GM12878 (cell line): ENCODE data around the gene TRPV3. TPM values are rescaled to one million over a fixed set of nuclear protein-coding genes. Genes with fewer than 3 reads are reported as not detected.

Experiments used
- ATAC-seq: fragments of 200-7000 bp; cut with Tn5 transposase; 3 replicates; pipeline ENCODE4 v1.9.1; 2020; ENCODE audit warnings: mild to moderate bottlenecking, moderate library complexity
- BruUV-seq: library from RNA; stranded (reverse); fragments of 400-500 nt; replicated peaks from 2 replicates; lab custom pipeline; 2021; lab: Mats Ljungman, UMichigan
- CTCF ChIA-PET: fragments of 300-600 bp; sonication (Branson Sonifier 250); formaldehyde crosslinking; extraction: SDS; loops from one replicate; lab custom pipeline; 2021; ENCODE audit warnings: inconsistent platforms; lab: Yijun Ruan, JAX
- POLR2A ChIA-PET: fragments of 350-600 bp; formaldehyde crosslinking; extraction: SDS; loops from one replicate; lab custom pipeline; 2021; ENCODE audit warnings: inconsistent platforms; lab: Charles Lee
- RAD21 ChIA-PET: fragments of 300-600 bp; sonication (Branson Sonifier 250); formaldehyde crosslinking; loops from one replicate; lab custom pipeline; 2023; ENCODE audit warnings: antibody characterized with exemption; ENCODE audit not compliant: unreplicated experiment; lab: Charles Lee
- SMC1A ChIA-PET: fragments of 300-600 bp; sonication (Branson Sonifier 250); formaldehyde crosslinking; loops from one replicate; lab custom pipeline; 2023; ENCODE audit not compliant: unreplicated experiment, uncharacterized antibody; lab: Charles Lee
- DNase-seq: peaks from one replicate; pipeline ENCODE4 v3.0.0-alpha.2; 2011; ENCODE audit warnings: low read depth, low spot score
- FAIRE-seq: peaks from 3 replicates; lab custom pipeline; 2011; peaks lifted over from hg19 to GRCh38; lab: Jason Lieb, UNC
- H2AFZ ChIP-seq: 2 replicates; pipeline ENCODE4 v1.6.0; 2011; ENCODE audit warnings: low read depth, low read length, control low read depth; ENCODE audit not compliant: control insufficient read depth
- H3K27ac ChIP-seq: 2 replicates; pipeline ENCODE4 v1.5.1; 2011; ENCODE audit warnings: control low read depth; ENCODE audit not compliant: control insufficient read depth, insufficient read depth
- H3K27me3 ChIP-seq, 2 experiments: replicated peaks in 1 of 2; 2 replicates each; pipeline versions ENCODE4 v1.6.0 to v1.6.1; 2011; ENCODE audit warnings: low read length in 1 of 2; ENCODE audit not compliant: control insufficient read depth in 2 of 2, insufficient read depth in 2 of 2
- H3K36me3 ChIP-seq, 2 experiments: 2 replicates each; pipeline ENCODE4 v1.5.1; 2011; ENCODE audit warnings: low read length in 1 of 2; ENCODE audit not compliant: control insufficient read depth in 2 of 2, insufficient read depth in 2 of 2
- H3K4me1 ChIP-seq: 2 replicates; pipeline ENCODE4 v1.6.1; 2011; ENCODE audit warnings: mild to moderate bottlenecking, low read length, moderate library complexity, mixed read lengths; ENCODE audit not compliant: control insufficient read depth, insufficient read depth
- H3K4me2 ChIP-seq: 2 replicates; pipeline ENCODE4 v1.6.0; 2011; ENCODE audit warnings: control low read depth; ENCODE audit not compliant: control insufficient read depth, insufficient read depth
- H3K4me3 ChIP-seq: fragments of 200-600 bp; sonication (generic); 2 replicates; pipeline ENCODE4 v1.5.1; 2016
- H3K79me2 ChIP-seq: 2 replicates; pipeline ENCODE4 v1.6.0; 2011; ENCODE audit warnings: low read length; ENCODE audit not compliant: control insufficient read depth, insufficient read depth
- H3K9ac ChIP-seq: 2 replicates; pipeline ENCODE4 v1.8.0; 2011; ENCODE audit warnings: low read length, control low read depth, mixed read lengths; ENCODE audit not compliant: control insufficient read depth, insufficient read depth
- H3K9me3 ChIP-seq: replicated peaks from 3 replicates; pipeline ENCODE4 v1.5.1; 2011; ENCODE audit warnings: mild to moderate bottlenecking, low read length; ENCODE audit not compliant: control insufficient read depth, insufficient read depth
- H4K20me1 ChIP-seq: 2 replicates; pipeline ENCODE4 v1.6.0; 2011; ENCODE audit not compliant: control insufficient read depth, insufficient read depth
- ASH2L ChIP-seq: fragments of 300-600, 200-600 bp; sonication (generic); IDR thresholded peaks from 2 replicates; pipeline ENCODE4 v1.6.1; 2017; ENCODE audit warnings: low read depth, mild to moderate bottlenecking, borderline replicate concordance
- BRCA1 ChIP-seq: IDR thresholded peaks from 2 replicates; pipeline ENCODE4 v1.6.1; 2011; ENCODE audit warnings: low read depth, low read length, improper control_type of control experiment
- CBFB ChIP-seq: IDR thresholded peaks from 2 replicates; pipeline ENCODE4 v1.6.1; 2016; ENCODE audit warnings: antibody characterized with exemption, low read depth
- CREM ChIP-seq: IDR thresholded peaks from 2 replicates; pipeline ENCODE4 v1.6.1; 2014; ENCODE audit warnings: antibody characterized with exemption, low read depth
- KDM1A ChIP-seq: fragments of 200-600 bp; sonication (generic); IDR thresholded peaks from 2 replicates; pipeline ENCODE4 v1.6.1; 2016; ENCODE audit warnings: borderline replicate concordance
- PAX5 ChIP-seq: IDR thresholded peaks from 2 replicates; pipeline ENCODE4 v1.6.1; 2011; ENCODE audit warnings: low read depth, low read length, borderline replicate concordance
- RAD21 ChIP-seq: IDR thresholded peaks from 2 replicates; pipeline ENCODE4 v1.6.1; 2011; ENCODE audit warnings: mild to moderate bottlenecking, low read depth, low read length, moderate library complexity; ENCODE audit not compliant: insufficient read depth
- RB1 ChIP-seq: fragments of 450-650 bp; formaldehyde crosslinking; IDR thresholded peaks from 2 replicates; pipeline ENCODE4 v1.6.1; 2017; ENCODE audit warnings: mild to moderate bottlenecking, borderline replicate concordance
- SPI1 ChIP-seq: IDR thresholded peaks from 2 replicates; pipeline ENCODE4 v1.6.1; 2011; ENCODE audit warnings: low read depth, mild to moderate bottlenecking, low read length, moderate library complexity, borderline replicate concordance; ENCODE audit not compliant: insufficient read depth
- SRF ChIP-seq, 2 experiments: IDR thresholded peaks; 2 replicates each; pipeline ENCODE4 v1.6.1; 2011; ENCODE audit warnings: low read depth in 2 of 2, low read length in 2 of 2, mild to moderate bottlenecking in 1 of 2, moderate library complexity in 1 of 2
- USF1 ChIP-seq: IDR thresholded peaks from 2 replicates; pipeline ENCODE4 v1.6.1; 2011; ENCODE audit warnings: borderline replicate concordance, low read depth, mild to moderate bottlenecking, moderate library complexity, mixed read lengths, low read length; ENCODE audit not compliant: insufficient read depth; ENCODE audit errors: extremely low read length
- ZNF217 ChIP-seq: fragments of 450-650 bp; IDR thresholded peaks from 2 replicates; pipeline ENCODE4 v1.6.1; 2017; ENCODE audit warnings: antibody characterized with exemption, mild to moderate bottlenecking
- WGBS: methylation state at CpG from one replicate; pipeline ENCODE4 v1.1.6; 2016; ENCODE audit warnings: low lambda C conversion rate; ENCODE audit not compliant: insufficient replicate concordance, insufficient coverage; ENCODE audit errors: missing lambda C conversion rate; 5-methylcytosine and 5-hydroxymethylcytosine counted together
- in situ Hi-C: fragments of 300-500 bp; cut with MboI; formaldehyde crosslinking; loops from 9 replicates; pipeline ENCODE4 v1.14.3; 2018; ENCODE audit warnings: mixed read lengths
- intact Hi-C: fragments of 100-400 bp; cut with micrococcal nuclease; formaldehyde crosslinking; loops from one replicate; pipeline ENCODE4 v1.14.2; 2022; ENCODE audit not compliant: unreplicated experiment
- polyA plus RNA-seq, 11 experiments: library from polyadenylated mRNA; depleted of rRNA in 4 of 11; unstranded in 6 of 11; stranded (reverse) in 5 of 11; fragments of >200 nt; fragmentation: Nextera tagmentation in 4 of 11; fragmentation: Illumina TruSeq in 1 of 11; extraction: Ambion mirVana in 4 of 11; extraction: Trizol in 1 of 11; gene quantifications; 1 replicate in 1 of 11; 2 replicates in 10 of 11; pipeline versions ENCODE4 v1.2.1 to v1.2.3, GENCODE V29; 2011 to 2016; ENCODE audit warnings: inconsistent platforms in 2 of 11, missing spikeins in 2 of 11, low read depth in 1 of 11
- total RNA-seq, 4 experiments: library from RNA; depleted of rRNA in 3 of 4; stranded (reverse); fragments of >200 nt in 3 of 4; fragmentation: Illumina TruSeq in 1 of 4; extraction: Trizol in 1 of 4; gene quantifications; 2 replicates each; pipeline versions ENCODE4 v1.2.1 to v1.2.3, GENCODE V29; 2013 to 2021

TRPV3 gene
- total and polyA plus RNA-seq, 10 of the 15 experiments (the other 5 are each of a cell fraction or from before 2014, with no cell fraction given): 0.52 to 12.0 (median 2.7) TPM

- TF ChIP-seq SPI1 (no peak), KDM1A (no peak), SRF (IDR thresholded peaks at IDR 0.05; ENCODE audit: low read depth in 2 of 2, low read length in 2 of 2) (no peak), ASH2L (no peak), USF1 (no peak)
These were observed 34.7 kb upstream of the TRPV3 start (continued) for GRCh38 chr17:3592216-3592860.

DNA sequence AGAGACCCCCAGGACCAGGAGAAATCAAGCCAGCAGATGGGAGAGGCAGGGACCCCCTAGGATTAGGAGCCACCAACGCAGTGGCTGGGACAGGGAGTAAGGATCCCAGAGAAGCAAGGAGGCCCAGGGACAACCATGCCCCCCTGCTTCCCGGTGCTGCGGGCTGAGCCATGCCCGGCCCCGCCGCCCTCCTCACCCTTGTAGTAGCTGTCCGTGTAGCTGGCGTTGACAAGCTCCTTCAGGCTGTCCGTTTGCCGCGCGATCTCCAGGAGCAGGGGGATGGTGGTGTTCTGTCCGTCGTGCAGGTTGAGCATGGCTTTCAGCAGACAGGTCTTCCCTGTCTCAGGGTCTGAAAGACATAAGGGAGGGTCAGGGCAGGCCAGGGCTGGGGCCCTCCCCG lies 33.2 kb upstream of the TRPV3 start:
- Histone ChIP-seq H2AFZ (no peak overlapping the region), H3K9me3 (no peaks in the 10 kb centered on the region), H4K20me1 (no peaks in the 10 kb centered on the region), H3K36me3 (no peaks in the 10 kb centered on the region; a peak in 1 of 4 replicates), H3K4me2 (no peak overlapping the region), H3K27ac (no peak overlapping the region), H3K27me3 (no peaks in the 10 kb centered on the region), H3K79me2 (no peaks in the 10 kb centered on the region), H3K9ac (no peak overlapping the region), H3K4me3 (no peak overlapping the region), H3K4me1 (no peaks in the 10 kb centered on the region)
- intact Hi-C loops: no loop called here
- in situ Hi-C loops: no loop called here
- RAD21 ChIA-PET: no interaction called here
- CTCF ChIA-PET: no interaction called here
- ATAC-seq (no peak), DNase-seq (no peak), FAIRE-seq (no peak)
- TF ChIP-seq ZNF217: no peak
- no peak for TF ChIP-seq RAD21
- TF ChIP-seq BRCA1: no peak
- no peak for TF ChIP-seq CBFB
- TF ChIP-seq RB1: no peak
- TF ChIP-seq CREM: no peak
- no peak for TF ChIP-seq PAX5
- SMC1A ChIA-PET: no interaction called here
- POLR2A ChIA-PET: interaction anchor here (0.6 kb wide), 1 partner anchor 118 kb away, joined by 4 read pairs; no protein-coding TSS in a partner anchor
- 95% methylated on average over 14 of the region's 15 CpGs for WGBS
- BruUV-seq: no TSS peak
